Measurements from ENCODE around the gene GAPDHS.
A peak's percentile ranks its signal among the peaks of the same experiment; 100 is the strongest.

The GAPDHS gene

DNA sequence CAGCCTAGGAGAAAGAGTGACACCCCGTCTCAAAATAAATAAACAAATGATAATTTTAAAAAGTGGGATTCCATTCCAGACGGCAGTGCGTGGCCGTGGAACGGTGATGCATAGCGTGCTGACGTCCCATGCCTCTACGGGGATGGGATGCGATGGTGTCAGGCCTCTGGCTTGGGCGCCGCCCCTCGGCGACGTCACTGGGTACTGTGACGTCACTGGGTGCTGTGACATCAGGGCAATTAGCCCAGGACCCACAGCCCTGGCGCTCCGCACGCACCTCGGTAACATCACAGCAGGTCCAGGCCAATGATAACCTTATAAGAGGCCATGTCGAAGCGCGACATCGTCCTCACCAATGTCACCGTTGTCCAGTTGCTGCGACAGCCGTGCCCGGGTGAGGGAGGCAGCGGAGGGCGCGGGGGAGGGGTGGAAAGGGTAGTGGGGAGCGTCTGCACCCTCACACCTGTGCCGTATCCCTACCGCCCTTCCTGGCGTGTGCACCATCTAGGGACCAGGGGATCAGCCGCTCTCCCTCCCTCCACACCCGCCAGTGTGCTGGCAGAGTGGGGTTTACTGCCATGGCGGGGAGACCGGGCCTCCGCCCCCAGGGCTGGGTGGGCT is at the start of gene GAPDHS:
Gene GAPDHS (plus strand): TSS at position 256 of the 621 bp plus-strand sequence. CDS start 72 bp downstream, at position 328.
- no peak for DNase-seq (ENCODE audit: low read depth)

DNA sequence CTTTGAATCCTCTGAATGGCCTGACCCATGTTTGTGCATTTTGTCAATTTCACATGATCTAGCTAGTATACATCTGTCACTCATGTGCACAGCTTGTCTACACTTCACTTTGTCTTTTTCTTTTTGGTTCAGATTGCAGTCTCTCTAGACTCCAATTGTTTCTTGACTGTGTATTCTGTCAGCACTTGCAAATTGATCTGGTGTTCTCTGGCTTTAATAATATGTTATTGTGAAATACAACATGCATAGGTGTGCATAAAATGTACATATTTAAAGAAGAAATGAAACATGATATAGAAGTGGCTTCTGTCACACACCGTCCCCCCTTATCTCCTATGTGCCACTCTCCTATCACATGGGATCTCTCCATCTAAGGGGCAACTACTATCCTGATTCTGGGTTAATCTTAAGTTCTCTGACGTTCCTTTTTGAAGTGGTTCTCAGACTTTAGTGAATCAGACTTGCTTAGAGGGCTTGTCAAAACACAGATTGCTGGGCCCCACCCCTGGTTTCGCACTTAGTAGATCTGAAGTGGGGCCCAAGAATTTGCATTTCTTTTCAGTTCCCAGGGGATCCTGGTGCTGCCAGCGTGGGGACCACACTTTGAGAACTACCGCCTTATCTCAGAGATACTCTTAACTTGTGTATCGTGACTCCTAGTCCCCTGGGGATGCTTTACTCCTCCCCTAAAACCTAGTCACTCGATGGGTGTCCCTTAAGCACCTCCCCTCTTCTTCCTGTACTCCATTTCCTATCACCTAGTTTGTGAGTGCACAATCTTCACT is 48.8 kb upstream of the GAPDHS start:
- DNase-seq (ENCODE audit: low read depth), result no peak

DNA sequence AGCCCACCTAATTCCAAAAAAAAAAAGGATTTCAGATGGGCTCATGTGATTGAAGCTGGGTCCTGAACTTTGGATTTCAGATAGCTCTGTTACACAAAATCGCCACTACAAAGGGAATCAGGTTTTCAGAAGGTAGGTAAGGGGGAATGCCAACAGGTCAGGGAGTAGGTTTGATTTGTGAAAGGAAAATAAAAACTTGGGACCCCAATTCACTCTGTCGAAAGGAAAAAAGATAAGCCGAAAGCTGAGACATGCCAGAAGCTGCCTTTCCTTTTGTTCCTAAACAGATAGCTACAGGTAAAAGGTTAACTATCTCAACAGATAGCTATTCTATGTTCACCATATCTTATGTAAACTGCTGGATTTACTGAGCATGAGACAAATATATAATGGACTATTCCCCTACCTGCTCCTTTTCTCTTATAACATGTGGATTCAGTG is 47.0 kb upstream of the GAPDHS start:
- no peak for DNase-seq (ENCODE audit: low read depth)

DNA sequence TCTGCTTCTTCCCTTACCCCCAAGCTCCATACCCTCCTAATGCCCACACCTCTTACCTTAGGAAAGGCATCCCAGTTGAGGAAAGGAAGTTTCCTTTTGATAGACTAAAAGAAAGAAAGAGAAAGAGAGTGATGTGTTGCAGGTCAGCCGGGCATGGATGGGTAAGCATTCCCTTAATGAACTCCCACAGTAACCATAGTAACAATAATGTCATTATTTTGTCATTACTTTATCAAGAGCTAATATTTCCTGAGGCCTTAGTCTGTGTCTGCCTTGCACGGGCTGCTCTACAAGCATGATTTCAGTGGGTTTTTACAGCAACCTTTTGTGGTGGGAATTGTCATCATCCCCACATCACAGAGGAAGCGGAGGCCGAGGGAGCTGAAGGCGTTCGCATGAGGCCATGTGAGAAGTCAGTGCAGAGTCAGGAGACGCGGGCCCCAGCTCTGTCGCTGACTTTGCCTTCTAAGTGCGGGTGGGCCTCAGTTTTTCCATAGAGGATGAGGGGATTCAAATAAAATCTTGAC is 45.5 kb upstream of the GAPDHS start:
- DNase-seq (ENCODE audit: low read depth), result no peak

DNA sequence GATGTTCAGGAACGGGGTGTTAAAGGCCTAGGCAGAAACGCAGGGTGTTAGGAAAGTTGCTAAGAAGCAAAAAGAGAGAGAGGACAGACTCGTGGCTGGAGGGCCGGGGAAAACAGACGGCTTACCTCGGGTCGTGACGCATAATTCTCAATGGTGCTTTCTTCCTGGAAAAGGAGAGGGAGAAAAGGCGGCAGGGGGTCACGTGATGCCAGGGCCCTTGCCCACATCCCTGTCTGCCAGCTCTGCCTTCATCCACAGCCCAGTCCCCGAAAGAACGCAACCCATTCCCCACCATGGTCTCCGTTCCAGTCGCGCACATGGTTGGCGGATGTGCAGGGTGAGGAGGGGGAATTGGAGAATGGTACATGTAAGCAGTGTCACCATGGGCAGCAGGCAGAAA is 44.6 kb upstream of the GAPDHS start:
- DNase-seq (ENCODE audit: low read depth), result no peak

DNA sequence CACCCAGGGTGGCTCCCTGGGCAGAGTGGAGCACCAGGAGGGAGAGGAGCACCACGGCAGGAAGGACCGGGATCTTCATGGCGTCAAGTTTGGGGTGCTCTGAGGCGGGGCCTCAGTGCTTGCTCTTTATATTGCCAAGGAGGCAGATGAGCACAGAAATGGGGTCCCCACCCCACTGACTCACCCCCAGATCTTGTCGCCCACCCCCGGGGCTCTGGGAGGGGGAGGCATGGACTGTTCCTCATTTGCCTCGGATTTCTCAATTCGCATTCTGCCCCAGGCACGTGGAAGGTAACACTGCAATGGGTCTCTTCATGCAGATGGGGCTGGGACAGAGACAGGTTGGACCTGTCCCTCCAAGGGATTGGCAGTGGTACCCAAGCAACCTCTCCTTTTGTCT is 42.9 kb upstream of the GAPDHS start, which contains the start of gene KRTDAP:
Gene KRTDAP (minus strand): TSS at position 101 of the 400 bp plus-strand sequence. CDS start 22 bp downstream, at position 79.
- no peak for DNase-seq (ENCODE audit: low read depth)

DNA sequence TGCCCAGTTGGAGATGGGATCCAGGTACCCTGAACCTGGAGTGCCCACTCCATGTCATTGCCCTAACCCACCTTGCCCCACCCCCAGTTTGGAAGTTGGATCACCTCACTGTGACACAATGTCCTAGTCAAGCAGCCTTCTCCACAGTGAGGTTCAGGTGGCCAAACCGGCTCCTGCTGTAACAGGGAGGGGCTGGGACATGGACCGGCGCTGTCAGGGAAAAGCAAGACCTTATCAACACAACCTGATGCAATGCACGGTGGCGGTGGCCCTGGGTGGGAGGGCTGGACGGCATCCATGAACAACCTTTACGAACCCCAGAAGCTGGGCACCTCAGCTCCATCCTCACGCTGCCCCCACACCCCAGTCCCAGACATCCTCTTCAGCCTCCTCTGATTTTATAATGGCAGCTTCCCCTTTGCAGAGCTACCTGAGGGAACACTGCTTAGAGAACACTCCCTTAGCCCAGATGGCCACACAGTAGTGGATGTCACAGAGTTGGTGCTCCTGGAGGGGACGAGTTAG is 41.4 kb upstream of the GAPDHS start:
- DNase-seq (ENCODE audit: low read depth), result no peak

DNA sequence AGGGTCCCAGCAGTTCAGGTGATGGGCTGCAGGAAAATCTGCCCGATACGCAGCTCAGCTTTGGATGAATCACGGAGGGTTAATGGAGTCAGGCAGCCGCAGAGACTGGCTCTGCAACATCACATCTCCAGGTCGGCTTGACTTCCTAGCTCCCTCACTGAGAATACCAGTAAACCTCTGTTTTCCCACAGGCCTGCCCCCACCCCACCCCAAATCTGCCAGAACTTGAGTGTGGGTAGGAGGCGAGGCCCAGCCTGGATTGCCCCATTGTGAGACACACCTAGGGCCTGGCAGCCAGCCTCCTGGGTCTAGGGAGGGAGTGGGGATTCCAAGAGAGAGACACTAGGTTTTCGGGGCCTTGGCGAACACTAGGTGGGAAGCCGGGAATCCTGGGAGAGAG is 39.3 kb upstream of the GAPDHS start:
- DNase-seq (ENCODE audit: low read depth), result no peak

DNA sequence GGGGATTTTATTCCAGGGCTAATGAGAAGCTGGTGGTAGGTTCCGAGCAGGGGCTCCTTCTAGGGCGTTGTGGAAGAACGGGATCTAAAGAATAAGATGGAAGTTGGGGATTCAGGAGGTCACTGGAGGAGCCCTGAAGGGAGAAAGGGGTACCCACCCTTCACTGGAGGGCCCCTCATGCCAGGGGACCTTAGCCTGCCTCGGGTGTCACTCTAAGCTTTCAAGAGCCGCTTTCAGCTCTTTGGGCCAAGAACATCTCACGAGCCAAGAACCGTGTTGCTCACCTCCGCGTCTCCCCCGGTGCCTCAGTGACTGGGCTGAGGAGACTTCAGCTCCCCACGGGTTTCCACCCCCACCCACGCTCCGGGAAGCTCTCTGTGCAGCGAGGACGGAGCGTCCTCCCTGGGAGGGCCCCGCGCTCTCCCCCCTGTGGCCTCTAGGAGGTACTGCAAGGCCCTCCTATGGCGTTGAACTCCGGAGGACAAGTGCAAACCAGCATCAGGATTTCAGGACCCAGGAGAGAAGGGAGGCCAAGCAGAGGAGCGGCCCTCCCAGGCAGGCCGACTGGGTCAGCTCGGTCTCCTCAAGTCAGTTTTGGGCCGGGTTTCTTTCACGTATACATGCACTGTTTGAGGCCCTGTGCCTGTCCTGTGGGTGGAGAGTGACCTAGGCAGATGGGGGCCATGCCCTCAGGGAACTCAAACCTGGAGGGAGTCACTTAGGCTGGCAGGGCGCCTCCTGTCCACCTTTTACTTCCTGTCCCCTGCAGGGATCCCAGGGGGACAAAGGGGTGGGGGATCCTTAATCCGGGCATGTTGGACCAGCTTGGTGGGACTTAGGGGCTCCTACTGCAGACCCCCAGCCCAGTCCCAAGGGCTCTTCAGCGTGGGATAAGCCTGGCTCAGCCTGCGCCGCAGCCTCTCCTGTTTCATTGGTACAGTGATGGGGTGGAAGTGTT is 37.9 kb upstream of the GAPDHS start:
- DNase-seq (ENCODE audit: low read depth), result peak; percentile 49

DNA sequence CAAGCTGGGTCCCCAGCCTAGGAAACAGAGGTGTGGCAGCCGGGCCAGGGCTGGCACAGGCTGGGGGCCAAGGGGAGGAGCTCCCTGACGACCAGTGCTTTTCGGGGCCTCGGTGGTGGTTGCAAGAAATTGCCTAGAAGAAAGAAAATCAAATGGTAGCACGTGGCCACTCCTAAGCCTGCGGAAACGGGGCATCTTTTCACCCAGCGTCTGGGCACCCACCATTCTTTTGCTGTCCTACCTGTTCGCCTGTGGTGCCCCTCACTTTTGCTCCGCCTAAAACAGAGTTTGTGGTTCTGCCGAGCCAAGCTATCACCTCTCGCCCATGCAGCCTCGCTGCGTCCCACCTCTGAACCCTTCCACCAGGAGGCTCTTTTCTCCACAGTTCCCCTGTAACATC is 35.9 kb upstream of the GAPDHS start:
- no peak for DNase-seq (ENCODE audit: low read depth)

DNA sequence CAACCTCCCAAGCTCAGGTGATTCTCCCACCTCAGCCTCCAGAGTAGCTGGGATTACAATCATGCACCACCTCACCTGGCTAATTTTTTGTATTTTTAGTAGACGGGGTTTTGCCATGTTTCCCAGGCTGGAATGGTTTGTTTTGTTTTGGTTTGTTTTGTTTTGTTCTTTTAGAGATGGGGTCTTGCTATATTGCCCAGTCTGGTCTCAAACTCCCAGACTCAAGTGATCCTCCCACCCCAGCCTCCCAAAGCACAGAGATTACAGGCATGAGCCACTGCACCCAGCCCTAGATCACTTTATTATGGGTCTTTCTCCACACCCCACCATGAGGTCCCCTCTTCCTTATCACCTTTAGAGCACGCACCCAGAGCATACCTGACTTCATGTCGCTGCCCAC is 35.0 kb upstream of the GAPDHS start:
- DNase-seq (ENCODE audit: low read depth), result no peak

DNA sequence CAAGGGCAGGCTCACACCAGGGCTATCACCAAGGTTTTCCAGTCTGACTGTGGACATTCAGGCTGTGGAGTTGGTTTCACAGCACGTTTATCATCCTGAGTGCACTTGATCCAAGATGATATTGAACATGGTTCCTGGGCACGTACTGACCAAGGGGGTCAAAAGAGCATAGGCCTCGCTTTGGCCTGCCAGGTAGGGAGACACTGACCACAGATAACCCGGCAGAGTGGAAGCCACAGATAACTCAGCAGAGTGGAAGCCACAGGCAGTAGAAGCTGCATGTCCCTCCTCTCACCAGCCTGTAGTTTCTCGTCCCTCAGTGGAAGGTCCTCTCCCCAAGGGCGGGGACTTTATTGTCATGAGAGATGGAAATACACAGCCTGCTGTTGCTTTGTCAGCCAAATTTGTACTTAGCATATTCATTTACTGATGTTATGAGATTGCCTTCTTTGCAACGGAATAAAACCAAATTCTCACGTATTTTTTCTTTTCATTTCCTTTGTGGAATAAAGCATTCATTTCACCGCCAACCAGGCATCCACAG is 34.2 kb upstream of the GAPDHS start:
- DNase-seq (ENCODE audit: low read depth), result no peak

DNA sequence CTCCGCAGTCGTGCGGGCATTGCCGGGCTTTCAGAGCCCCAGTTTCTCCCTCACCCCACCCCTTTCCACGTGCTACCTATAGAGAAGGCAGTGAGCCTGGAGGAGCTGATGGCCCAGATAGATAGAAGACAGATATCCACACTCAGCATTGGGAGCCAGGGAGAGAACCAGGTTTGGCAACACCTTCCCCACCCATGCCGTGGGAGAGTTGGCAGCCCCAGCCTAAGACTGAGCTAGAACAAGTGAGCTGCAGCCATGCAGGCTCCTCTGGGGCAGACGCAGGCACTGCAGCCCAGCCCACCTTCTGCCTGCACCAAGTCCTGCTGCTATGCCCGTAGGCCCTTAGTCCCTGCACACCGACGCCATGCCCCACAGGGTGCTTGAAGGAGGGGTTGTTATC is 32.6 kb upstream of the GAPDHS start:
- DNase-seq (ENCODE audit: low read depth), result no peak

DNA sequence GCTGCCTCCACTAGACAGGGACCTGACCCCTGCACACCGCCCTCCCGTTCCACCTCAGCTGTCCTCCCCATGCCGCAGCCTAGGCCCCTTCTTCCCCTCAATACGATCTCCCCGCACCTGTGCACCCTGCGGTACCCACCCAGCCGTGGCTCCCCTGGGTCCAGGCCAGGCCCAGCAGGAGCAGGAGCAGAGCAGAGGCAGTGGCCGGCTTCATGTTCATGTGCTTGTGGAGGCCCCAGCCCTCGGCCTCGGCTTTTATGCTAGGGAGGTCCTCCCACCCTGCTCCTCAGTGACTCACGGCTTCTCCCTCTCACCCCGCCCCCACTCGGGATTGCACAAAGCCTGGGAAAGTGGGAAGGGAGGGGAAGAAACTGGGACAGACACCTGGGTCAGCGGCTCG is 31.6 kb upstream of the GAPDHS start:
- no peak for DNase-seq (ENCODE audit: low read depth)

DNA sequence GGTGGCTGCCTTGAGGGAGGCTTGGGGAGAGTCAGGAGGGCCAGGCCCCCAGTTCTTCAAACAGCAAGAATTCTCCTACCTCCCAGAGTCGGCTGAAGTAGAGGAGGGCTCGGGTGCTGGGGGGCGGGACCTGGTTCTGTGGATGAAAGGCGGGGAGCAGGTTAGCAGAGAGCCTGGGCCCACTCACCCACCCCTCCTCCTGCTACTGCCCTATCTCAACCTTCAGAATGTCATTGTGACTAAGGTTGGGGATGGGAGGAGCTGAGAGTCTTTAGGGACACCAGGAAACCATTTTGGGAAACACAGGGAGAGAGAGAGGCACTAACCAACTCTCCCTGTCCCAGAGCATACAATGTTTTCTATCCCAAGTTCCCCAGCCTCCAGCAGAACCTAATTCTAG is 30.5 kb upstream of the GAPDHS start:
- DNase-seq (ENCODE audit: low read depth), result no peak

DNA sequence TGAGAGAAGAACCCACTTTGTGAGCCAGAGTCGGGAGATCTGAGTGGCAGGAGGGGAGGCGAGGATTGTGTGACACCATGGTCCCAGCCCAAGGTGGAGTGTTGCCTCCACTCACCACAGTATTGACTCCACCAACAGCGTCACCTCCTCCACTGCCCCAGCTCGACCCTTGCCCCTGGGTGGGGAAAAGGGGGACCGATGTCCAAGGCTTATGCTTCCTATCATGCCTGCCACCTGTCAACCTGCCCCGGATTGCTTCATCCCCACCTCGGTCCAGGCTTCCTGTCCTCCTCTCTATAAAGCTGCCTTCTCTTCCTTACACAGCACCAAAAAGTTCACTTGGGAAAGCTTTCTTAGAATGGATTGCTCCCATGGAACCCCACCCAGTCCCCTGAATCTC is 27.2 kb upstream of the GAPDHS start:
- DNase-seq (ENCODE audit: low read depth), result no peak

DNA sequence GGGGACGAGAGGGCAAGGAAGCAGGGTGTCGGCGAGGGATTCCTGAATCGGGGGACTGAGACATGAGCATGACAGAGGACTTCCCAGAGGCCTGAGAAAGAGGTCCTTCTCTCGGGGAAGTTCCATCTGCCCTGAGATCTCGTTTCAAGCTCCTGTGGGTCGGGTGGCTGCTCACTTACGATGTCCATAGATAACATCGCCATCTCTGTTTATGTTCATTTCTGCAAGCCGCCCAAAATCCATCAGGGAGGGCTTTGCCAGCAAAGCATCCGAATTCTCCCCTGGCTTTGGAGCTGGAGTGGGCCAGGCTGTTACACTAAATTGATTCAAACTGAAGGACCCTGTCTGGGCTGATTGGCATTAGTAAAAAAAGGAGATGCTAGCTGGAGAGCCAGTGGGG is 25.7 kb upstream of the GAPDHS start:
- DNase-seq (ENCODE audit: low read depth), result no peak

DNA sequence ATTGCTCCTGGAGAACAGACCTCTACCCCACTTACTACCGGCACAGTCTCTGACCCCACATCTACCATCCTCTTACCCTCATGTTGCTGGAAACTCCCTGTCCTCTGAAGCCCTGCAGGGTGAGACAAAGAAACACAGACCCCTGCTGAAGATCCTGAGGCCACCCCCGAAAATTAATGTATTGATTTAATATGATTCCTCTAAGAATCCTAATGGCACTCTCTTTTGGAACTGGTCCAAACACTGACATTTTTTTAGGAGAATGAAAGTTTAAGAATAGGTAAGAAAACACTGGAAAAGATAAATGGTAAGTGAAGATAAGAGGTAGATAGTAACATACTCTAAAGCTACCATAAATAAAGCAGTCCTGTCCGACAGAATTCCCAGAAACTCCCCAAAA is 25.1 kb upstream of the GAPDHS start:
- no peak for DNase-seq (ENCODE audit: low read depth)

DNA sequence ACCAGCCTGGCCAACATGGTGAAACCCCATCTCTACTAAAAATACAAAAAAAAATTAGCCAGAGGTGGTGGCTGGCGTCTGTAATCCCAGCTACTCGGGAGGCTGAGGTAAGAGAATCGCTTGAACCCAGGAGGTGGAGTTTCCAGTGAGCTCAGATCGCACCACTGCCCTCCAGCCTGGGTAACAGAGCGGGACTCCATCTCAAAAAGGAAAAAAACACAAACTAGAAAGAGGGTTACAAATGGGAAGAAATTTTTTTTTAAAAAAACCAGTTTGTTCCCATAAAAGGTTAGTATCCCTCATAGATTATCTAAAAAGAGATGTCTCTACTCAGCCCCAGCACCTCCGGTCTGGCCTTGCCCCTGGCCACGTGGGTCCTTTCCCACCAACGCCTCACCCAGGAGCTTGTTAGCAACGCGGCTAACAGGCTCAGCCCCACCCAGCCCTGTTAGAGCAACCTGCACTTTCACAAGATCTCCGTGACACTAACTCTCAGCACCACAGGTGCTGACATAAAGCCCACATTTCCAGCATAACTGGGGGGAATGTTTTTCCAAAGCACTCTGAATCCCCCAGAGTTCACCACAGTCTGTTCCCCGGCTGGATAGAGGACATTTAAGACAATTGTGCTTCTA is 24.1 kb upstream of the GAPDHS start:
- peak; percentile 11 for DNase-seq (ENCODE audit: low read depth)

DNA sequence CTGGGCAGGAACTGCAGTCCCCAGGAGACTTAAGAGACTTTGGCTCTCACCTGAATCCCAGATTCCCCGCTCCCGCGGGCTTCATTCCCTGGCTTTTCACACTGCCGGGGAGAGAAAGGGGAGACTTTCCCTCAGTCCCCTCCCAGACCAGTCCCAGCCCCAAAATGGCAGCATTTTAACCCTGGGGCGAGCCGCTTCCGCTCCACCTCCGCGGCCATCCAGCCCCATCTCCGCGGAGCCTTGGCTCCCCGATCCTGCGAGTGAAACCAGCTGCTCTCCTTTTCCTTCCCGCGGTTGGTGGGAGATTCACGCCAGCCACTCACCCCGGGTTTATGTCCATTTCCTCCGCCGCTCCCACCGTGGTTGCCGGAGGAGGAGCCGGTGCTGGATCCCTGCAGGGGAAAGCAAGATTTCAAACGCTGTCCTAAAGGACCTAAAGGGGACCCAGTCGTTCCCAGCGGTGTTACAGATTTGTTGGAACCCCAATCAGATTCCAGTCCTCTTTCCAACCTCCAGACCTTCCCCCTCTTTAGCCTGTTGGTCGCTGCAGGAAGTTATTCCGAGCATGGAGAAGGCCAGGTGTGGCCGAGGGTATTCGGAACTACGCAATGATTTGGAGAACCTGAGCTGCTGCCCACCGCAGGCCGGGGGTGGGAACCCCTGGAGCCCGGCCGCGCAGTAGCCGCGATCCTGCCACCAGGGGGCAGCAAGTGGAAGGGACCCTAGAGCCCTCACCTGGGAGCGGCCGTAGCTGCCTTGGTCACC is 23.2 kb upstream of the GAPDHS start:
- peak; percentile 61 for DNase-seq (ENCODE audit: low read depth)

DNA sequence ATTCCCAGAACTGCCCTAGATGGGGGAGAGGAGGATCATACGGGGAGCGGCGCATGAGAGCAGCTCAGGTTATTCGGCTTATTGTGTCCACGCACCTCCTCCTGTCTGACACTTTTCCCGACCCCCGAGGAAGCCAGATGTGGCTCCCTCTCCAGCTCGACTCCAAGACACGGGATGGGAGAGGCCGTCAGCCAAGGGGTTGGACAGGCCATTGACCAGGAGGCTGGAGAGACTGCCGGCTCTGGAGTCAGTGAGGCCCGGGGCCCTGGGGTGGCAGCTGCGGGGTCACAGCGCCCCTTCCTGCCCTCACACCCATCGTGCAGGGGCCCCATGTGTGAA is 22.7 kb upstream of the GAPDHS start:
- no peak for DNase-seq (ENCODE audit: low read depth)
